ENCODE measurements around the gene PKD1L1.

PKD1L1 gene

DNA sequence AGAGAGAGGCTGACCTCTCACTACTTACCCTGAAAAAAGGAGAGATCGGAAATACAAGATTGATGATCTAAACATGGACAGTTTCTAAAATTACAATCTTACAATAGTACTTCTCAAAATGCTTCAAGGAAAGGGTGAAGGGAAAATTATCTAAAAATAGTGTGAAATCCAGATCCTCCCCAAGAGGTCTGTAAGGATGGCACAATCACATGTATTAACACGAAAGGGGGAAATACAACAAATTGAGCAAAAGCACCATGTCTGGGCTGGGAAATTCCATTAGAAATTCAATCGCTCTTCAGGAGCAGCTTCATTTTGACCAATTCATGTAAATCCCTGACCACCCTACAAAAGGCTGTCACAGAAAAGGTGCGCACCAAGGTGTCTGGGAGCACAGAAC, 67.0 kb downstream of the PKD1L1 start:
- no peak overlapping the region for H3K27ac ChIP-seq (ENCODE audit: insufficient read depth, low read depth, low read length, poor library complexity, severe bottlenecking)
- H3K27me3 ChIP-seq (ENCODE audit: control insufficient read depth, insufficient read depth, low read length, poor library complexity, severe bottlenecking), result no peaks in the 10 kb centered on the region
- no peaks in the 10 kb centered on the region for H3K4me1 ChIP-seq (ENCODE audit: control insufficient read depth, insufficient read depth, low read length)
- no peaks in the 10 kb centered on the region for H3K36me3 ChIP-seq (ENCODE audit: control insufficient read depth, insufficient read depth, low read length)
- no peaks in the 10 kb centered on the region for H3K9me3 ChIP-seq (ENCODE audit: control insufficient read depth, low read length)
- 93 to 97% methylated on average over 3 to 4 of the region's 4 CpGs for WGBS, 2 experiments
- no peak overlapping the region for H3K4me3 ChIP-seq (ENCODE audit: insufficient read depth, low read depth, low read length)

DNA sequence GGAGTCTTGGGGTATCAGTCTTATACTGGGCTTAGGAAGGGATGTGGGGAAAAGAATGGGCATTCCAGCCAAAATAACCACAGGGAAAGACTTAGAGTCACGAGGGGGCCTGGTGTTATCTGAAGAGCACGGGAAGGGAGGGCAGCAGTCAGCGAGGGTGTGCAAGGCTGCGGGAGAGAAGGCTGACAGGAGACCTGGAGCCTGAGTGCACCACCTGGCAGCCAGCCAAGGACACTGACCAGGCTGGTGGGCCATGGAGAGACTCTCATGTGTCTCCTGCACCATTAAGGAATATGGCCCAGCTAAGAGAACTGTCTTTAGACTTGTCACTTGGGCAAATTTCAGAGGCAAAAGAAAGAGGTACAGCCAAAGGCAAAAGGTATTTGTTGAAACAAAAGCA, 69.6 kb downstream of the PKD1L1 start:
- Histone ChIP-seq H3K4me1 (ENCODE audit: control insufficient read depth, insufficient read depth, low read length) (no peaks in the 10 kb centered on the region), H3K36me3 (ENCODE audit: control insufficient read depth, insufficient read depth, low read length) (no peaks in the 10 kb centered on the region), H3K4me3 (ENCODE audit: insufficient read depth, low read depth, low read length) (no peak overlapping the region), H3K27ac (ENCODE audit: insufficient read depth, low read depth, low read length, poor library complexity, severe bottlenecking) (no peak overlapping the region), H3K27me3 (ENCODE audit: control insufficient read depth, insufficient read depth, low read length, poor library complexity, severe bottlenecking) (no peaks in the 10 kb centered on the region), H3K9me3 (ENCODE audit: control insufficient read depth, low read length) (no peaks in the 10 kb centered on the region)
- WGBS, 2 experiments, result 85 to 89% methylated on average over 4 of the region's 4 CpGs

DNA sequence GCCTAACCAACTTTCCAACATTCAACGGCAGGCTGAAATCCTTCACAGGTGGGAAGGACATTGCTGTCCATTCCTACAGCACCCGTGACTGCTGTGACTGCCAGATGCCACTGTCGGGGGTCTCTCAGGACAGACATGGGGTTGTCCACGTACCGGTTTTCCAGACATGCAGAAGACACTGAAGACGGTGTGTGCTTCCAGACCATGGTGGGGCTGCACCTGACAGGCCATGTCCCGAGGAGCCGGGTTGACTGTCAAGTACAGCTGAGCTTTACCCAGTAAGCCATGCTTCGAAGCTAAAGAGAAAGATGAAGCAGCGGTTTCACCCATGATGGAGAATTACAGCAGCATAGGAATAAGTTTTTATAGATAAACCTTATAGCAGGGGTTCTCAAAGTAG, 70.9 kb downstream of the PKD1L1 start:
- Histone ChIP-seq H3K4me1 (ENCODE audit: control insufficient read depth, insufficient read depth, low read length) (no peaks in the 10 kb centered on the region), H3K27me3 (ENCODE audit: control insufficient read depth, insufficient read depth, low read length, poor library complexity, severe bottlenecking) (no peaks in the 10 kb centered on the region), H3K4me3 (ENCODE audit: insufficient read depth, low read depth, low read length) (no peak overlapping the region), H3K36me3 (ENCODE audit: control insufficient read depth, insufficient read depth, low read length) (no peaks in the 10 kb centered on the region), H3K27ac (ENCODE audit: insufficient read depth, low read depth, low read length, poor library complexity, severe bottlenecking) (no peak overlapping the region), H3K9me3 (ENCODE audit: control insufficient read depth, low read length) (no peaks in the 10 kb centered on the region)
- 94% methylated on average over 10 of the region's 10 CpGs for WGBS, 2 experiments

DNA sequence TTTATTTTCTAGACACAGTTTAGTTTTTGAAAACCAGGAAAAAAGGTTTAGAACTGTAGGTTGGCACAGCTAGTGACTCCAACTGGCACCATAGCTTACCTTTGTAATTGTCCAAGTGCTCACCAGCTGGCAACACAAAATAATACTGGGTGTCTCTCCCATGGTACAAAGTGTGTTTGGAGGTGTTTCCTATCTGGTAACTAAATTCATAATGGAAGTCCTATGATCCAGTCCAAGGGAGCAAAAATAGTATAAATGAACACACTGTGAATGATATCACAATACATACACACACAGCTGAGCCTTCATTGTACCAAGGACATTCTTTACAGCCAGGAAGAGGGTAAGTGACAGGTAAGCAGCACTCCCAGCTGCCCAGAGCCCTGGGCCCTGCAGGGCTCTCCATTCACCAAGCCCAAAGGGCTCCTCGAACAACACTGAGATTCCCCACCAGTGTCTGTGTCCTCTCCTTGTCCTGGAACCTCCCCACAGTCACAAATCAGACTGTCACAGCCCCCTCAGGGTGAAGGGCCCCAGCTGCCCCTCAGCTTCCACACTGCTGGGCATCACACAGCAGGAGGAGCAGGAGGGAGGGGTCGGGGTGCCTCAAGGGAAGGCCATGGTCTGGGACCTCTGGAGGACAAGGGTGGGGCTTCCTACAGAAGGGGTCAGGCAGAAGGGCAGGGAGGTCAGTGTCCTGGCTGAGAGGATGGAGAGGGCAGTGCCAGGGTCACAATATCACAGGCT, 72.1 kb downstream of the PKD1L1 start:
- WGBS, 2 experiments, result 87% methylated on average over 2 of the region's 2 CpGs
- Histone ChIP-seq H3K9me3 (ENCODE audit: control insufficient read depth, low read length) (no peaks in the 10 kb centered on the region), H3K27me3 (ENCODE audit: control insufficient read depth, insufficient read depth, low read length, poor library complexity, severe bottlenecking) (no peaks in the 10 kb centered on the region), H3K4me1 (ENCODE audit: control insufficient read depth, insufficient read depth, low read length) (no peaks in the 10 kb centered on the region), H3K36me3 (ENCODE audit: control insufficient read depth, insufficient read depth, low read length) (no peaks in the 10 kb centered on the region), H3K27ac (ENCODE audit: insufficient read depth, low read depth, low read length, poor library complexity, severe bottlenecking) (no peak overlapping the region), H3K4me3 (ENCODE audit: insufficient read depth, low read depth, low read length) (no peak overlapping the region)

DNA sequence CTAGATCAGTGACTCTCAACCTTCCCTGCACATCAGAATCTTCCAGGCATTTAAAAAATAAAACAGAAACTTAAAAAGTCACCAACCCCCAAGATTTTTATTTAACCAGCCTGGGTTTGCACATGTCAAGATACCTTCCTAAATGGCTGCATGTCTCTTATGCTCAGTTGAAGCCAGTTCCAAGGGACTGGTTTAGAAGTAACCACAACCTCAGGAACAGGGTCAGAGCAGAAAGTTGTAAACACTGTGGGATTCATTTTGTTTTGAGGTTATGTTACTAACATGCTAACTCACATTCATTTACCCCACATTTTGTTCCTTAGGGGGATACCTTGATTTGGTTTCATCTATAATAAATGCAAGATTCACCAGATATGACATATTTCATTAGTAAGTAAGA, 72.9 kb downstream of the PKD1L1 start:
- H3K27me3 ChIP-seq (ENCODE audit: control insufficient read depth, insufficient read depth, low read length, poor library complexity, severe bottlenecking), result no peaks in the 10 kb centered on the region
- H3K36me3 ChIP-seq (ENCODE audit: control insufficient read depth, insufficient read depth, low read length), result no peaks in the 10 kb centered on the region
- no peak overlapping the region for H3K27ac ChIP-seq (ENCODE audit: insufficient read depth, low read depth, low read length, poor library complexity, severe bottlenecking)

DNA sequence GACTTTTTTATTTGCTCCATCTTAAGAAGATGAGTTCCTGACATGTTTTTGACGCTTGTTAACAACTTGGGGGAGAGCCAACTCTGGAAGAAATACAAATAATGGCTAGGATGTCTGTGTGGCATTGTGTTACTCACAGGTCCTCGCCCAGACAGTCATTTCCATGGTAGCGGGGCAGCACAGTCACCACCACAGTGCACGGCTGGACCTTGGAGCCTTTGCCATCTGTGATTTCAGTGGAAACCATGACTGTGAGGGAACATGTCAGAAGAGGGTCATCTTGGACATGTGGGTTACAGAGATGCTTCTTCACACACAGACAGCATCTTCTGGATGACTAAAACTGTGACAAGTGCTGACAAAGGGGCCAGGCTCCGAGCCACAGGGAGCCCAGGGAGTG, 74.5 kb downstream of the PKD1L1 start:
- Histone ChIP-seq H3K9me3 (ENCODE audit: control insufficient read depth, low read length) (no peaks in the 10 kb centered on the region), H3K36me3 (ENCODE audit: control insufficient read depth, insufficient read depth, low read length) (no peaks in the 10 kb centered on the region), H3K27ac (ENCODE audit: insufficient read depth, low read depth, low read length, poor library complexity, severe bottlenecking) (no peak overlapping the region), H3K27me3 (ENCODE audit: control insufficient read depth, insufficient read depth, low read length, poor library complexity, severe bottlenecking) (no peaks in the 10 kb centered on the region), H3K4me1 (ENCODE audit: control insufficient read depth, insufficient read depth, low read length) (no peaks in the 10 kb centered on the region), H3K4me3 (ENCODE audit: insufficient read depth, low read depth, low read length) (no peak overlapping the region)
- whole genome bisulfite sequencing, 2 experiments, result 94 to 97% methylated on average over 5 of the region's 5 CpGs

More for the DNA sequence above, 72.9 kb downstream of the PKD1L1 start:
- Histone ChIP-seq H3K4me1 (ENCODE audit: control insufficient read depth, insufficient read depth, low read length) (no peaks in the 10 kb centered on the region), H3K4me3 (ENCODE audit: insufficient read depth, low read depth, low read length) (no peak overlapping the region), H3K9me3 (ENCODE audit: control insufficient read depth, low read length) (no peaks in the 10 kb centered on the region)

DNA sequence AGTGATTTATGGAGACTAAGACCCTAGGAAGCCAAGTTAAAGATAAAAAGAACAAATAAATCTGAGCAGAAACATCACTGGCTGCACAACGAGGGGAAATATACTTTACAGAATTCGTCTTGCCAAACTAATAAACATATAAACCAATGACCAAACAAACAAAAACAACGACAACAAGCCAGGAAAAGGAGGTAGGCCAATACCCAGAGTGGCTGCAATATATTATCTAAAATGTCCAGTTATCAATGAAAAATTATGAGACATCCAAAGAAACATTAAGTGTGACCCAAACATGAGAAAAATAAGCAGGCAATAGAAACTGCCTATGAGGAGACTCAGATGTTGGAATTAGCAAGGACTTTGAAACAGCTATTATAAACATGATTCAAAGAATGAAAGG, 81.0 kb downstream of the PKD1L1 start:
- H3K4me3 ChIP-seq (ENCODE audit: insufficient read depth, low read depth, low read length), result no peak overlapping the region
- no peaks in the 10 kb centered on the region for H3K4me1 ChIP-seq (ENCODE audit: control insufficient read depth, insufficient read depth, low read length)
- no peaks in the 10 kb centered on the region for H3K36me3 ChIP-seq (ENCODE audit: control insufficient read depth, insufficient read depth, low read length)
- H3K27me3 ChIP-seq (ENCODE audit: control insufficient read depth, insufficient read depth, low read length, poor library complexity, severe bottlenecking), result no peaks in the 10 kb centered on the region
- H3K27ac ChIP-seq (ENCODE audit: insufficient read depth, low read depth, low read length, poor library complexity, severe bottlenecking), result no peak overlapping the region
- no peaks in the 10 kb centered on the region for H3K9me3 ChIP-seq (ENCODE audit: control insufficient read depth, low read length)
- 89 to 92% methylated on average over 2 to 3 of the region's 3 CpGs for WGBS, 2 experiments

DNA sequence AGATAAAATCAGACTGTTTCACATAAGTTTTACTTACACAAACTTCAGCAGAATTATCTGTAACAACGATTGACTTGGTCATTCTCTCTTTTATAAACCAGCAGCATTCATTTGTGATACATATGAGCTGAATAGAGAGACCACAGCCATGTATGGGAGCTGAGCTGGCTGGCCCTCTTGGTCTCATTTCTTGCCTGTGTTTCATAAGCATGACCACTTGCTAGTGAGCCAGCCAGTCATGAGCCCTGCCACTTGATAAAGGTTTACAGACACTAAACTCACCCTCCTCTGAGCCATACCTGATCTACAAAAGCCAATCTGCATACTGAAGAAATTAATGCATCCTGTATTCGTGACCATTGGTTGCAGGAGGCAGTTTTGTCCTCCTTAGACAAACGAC, 82.1 kb downstream of the PKD1L1 start:
- 90 to 91% methylated on average over 3 of the region's 3 CpGs for WGBS, 2 experiments
- Histone ChIP-seq H3K9me3 (ENCODE audit: control insufficient read depth, low read length) (no peaks in the 10 kb centered on the region), H3K36me3 (ENCODE audit: control insufficient read depth, insufficient read depth, low read length) (no peaks in the 10 kb centered on the region), H3K27ac (ENCODE audit: insufficient read depth, low read depth, low read length, poor library complexity, severe bottlenecking) (no peak overlapping the region), H3K27me3 (ENCODE audit: control insufficient read depth, insufficient read depth, low read length, poor library complexity, severe bottlenecking) (no peaks in the 10 kb centered on the region), H3K4me1 (ENCODE audit: control insufficient read depth, insufficient read depth, low read length) (no peaks in the 10 kb centered on the region), H3K4me3 (ENCODE audit: insufficient read depth, low read depth, low read length) (no peak overlapping the region)

DNA sequence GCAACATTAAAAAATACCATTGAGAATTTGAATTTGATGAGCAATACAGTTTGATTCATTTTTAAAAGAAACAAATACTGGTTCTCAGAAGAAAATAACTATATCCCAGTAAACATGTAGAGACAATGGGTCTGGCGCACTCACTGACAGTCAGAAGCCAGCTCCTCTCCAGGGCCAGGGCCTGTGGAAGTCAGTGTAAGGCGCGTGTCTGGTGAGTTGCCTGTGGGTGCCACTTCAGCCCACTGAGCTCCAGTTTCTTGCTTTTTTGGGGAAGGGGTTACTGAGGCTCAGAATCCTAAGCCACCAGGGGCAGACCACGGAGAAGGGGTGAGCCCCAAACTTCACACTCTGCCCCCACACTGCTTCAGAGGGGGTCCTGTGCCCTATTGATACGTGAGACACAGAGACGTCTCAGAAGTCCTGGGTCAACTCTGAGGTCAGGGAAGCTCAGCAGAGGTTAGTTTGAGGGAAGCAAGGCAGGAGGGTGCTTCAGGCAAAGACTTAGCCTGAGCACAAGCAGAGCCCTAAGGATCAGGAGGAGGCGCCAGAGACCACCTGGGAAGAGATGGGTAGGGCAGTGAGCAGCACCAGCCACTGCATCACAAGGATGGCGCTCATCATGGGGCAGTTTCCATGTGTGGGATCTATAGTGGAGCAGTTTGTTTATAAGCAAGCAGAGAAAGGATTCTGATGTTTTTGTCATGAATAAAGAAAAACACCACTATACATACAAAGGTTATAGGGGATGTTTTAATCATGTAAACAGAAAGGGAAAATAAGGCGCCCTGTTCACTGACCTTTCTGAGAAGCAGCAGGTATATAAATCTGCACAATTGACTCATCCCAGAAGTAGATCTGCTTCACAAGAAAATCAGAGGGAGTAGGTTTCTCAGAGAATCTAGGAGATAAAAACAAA, 95.7 kb downstream of the PKD1L1 start:
- Histone ChIP-seq H3K27me3 (ENCODE audit: control insufficient read depth, insufficient read depth, low read length, poor library complexity, severe bottlenecking) (no peaks in the 10 kb centered on the region), H3K36me3 (ENCODE audit: control insufficient read depth, insufficient read depth, low read length) (no peaks in the 10 kb centered on the region), H3K9me3 (ENCODE audit: control insufficient read depth, low read length) (no peaks in the 10 kb centered on the region), H3K4me3 (ENCODE audit: insufficient read depth, low read depth, low read length) (no peak overlapping the region), H3K27ac (ENCODE audit: insufficient read depth, low read depth, low read length, poor library complexity, severe bottlenecking) (no peak overlapping the region), H3K4me1 (ENCODE audit: control insufficient read depth, insufficient read depth, low read length) (no peaks in the 10 kb centered on the region)
- WGBS, 2 experiments, result 70 to 71% methylated on average over 8 to 9 of the region's 9 CpGs

DNA sequence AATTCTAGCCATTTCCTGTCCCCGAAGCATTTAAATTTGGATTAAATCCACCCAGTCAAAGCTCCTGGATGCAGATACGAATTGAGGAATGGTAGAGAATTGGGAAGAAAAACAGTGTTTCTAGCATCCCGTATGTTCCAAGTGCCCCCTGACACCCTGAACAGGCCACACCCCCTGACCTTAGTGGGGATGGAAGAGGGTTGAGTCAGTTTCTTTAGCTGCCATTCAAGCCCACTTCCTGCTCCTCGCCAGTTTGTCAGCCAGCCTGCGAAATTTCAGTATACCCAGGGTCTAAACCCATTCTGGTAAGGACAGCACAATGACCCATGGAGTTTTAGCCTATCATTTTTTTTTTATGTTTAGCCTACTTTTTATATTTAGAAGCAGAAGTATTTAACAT, 101.1 kb downstream of the PKD1L1 start:
- Histone ChIP-seq H3K4me3 (ENCODE audit: insufficient read depth, low read depth, low read length) (no peak overlapping the region), H3K4me1 (ENCODE audit: control insufficient read depth, insufficient read depth, low read length) (no peaks in the 10 kb centered on the region), H3K36me3 (ENCODE audit: control insufficient read depth, insufficient read depth, low read length) (no peaks in the 10 kb centered on the region), H3K27me3 (ENCODE audit: control insufficient read depth, insufficient read depth, low read length, poor library complexity, severe bottlenecking) (no peaks in the 10 kb centered on the region), H3K9me3 (ENCODE audit: control insufficient read depth, low read length) (no peaks in the 10 kb centered on the region), H3K27ac (ENCODE audit: insufficient read depth, low read depth, low read length, poor library complexity, severe bottlenecking) (no peak overlapping the region)
- WGBS, 2 experiments, result 81% methylated on average over 5 of the region's 5 CpGs
